Spleen (tissue), 11 donors: Measurements from ENCODE around the gene SETD7. TPM values are rescaled to one million over a fixed set of nuclear protein-coding genes. Genes with fewer than 3 reads are reported as not detected.

ENCODE experiments used
- DNase-seq: peaks from one replicate; pipeline ENCODE4 v3.0.0-alpha.2; 2020
- H3K27ac ChIP-seq, 8 donors: fragments of 200-600 bp; sonication (generic) in 7 of 8; 1 replicate in 4 of 8; 2 replicates in 4 of 8; pipeline versions ENCODE4 v1.5.0 to v1.8.0; 2016 to 2021; ENCODE audit warnings: inconsistent platforms in 4 of 8, mild to moderate bottlenecking in 4 of 8, moderate library complexity in 1 of 8
- H3K27me3 ChIP-seq, 7 donors: fragments of 200-600 bp; sonication (generic) in 6 of 7; replicated peaks in 1 of 7; 1 replicate in 4 of 7; 2 replicates in 3 of 7; pipeline versions ENCODE4 v1.5.0 to v1.8.0; 2016 to 2021; ENCODE audit warnings: inconsistent platforms in 3 of 7, mild to moderate bottlenecking in 1 of 7
- H3K36me3 ChIP-seq, 6 donors: fragments of 200-600 bp; sonication (generic) in 5 of 6; 1 replicate in 4 of 6; 2 replicates in 2 of 6; pipeline versions ENCODE4 v1.5.0 to v1.8.0; 2016 to 2021; ENCODE audit warnings: inconsistent platforms in 2 of 6
- H3K4me1 ChIP-seq, 6 donors: fragments of 200-600 bp; sonication (generic) in 5 of 6; 1 replicate in 3 of 6; 2 replicates in 3 of 6; pipeline versions ENCODE4 v1.5.0 to v1.8.0; 2016 to 2021; ENCODE audit warnings: inconsistent platforms in 3 of 6
- H3K4me3 ChIP-seq, 8 donors: fragments of 200-600 bp; sonication (generic) in 7 of 8; 1 replicate in 4 of 8; 2 replicates in 4 of 8; pipeline versions ENCODE4 v1.5.0 to v1.8.0; 2016 to 2021; ENCODE audit warnings: inconsistent platforms in 4 of 8, mild to moderate bottlenecking in 4 of 8, moderate library complexity in 2 of 8
- H3K9me3 ChIP-seq, 8 donors: fragments of 200-600 bp; sonication (generic) in 7 of 8; 1 replicate in 4 of 8; 2 replicates in 4 of 8; pipeline versions ENCODE4 v1.5.0 to v1.8.0; 2016 to 2021; ENCODE audit warnings: inconsistent platforms in 4 of 8
- POLR2A ChIP-seq, 3 donors: fragments of 450-650 bp; IDR thresholded peaks; one replicate each; pipeline ENCODE4 v1.5.1; 2017; ENCODE audit warnings: antibody characterized with exemption in 3 of 3, mild to moderate bottlenecking in 1 of 3
- POLR2AphosphoS5 ChIP-seq, 3 donors: sonication (generic); formaldehyde crosslinking; IDR thresholded peaks; one replicate each; pipeline ENCODE4 v1.5.1; 2017; ENCODE audit warnings: antibody characterized with exemption in 3 of 3
- WGBS, 5 donors: extraction: QIAGEN DNeasy Blood & Tissue Kit in 3 of 5; methylation state at CpG; one replicate each; pipeline versions ENCODE4 v1.1.5 to v1.1.7; 2013 to 2018; 5-methylcytosine and 5-hydroxymethylcytosine counted together
- intact Hi-C: fragments of 100-400 bp; cut with DNase I; formaldehyde crosslinking; loops from one replicate; pipeline ENCODE4 v1.15.0; 2023; ENCODE audit warnings: low total_unique reads
- polyA plus RNA-seq, 3 donors: library from polyadenylated mRNA; stranded (reverse); fragments of 200-250 nt; gene quantifications; one replicate each; pipeline ENCODE4 v1.2.1, GENCODE V29; 2013
- total RNA-seq, 7 donors: library from RNA; depleted of rRNA in 3 of 7; stranded (reverse); fragments of >200 nt in 3 of 7; fragmentation: NEBNext Ultra II Directional in 4 of 7; extraction: Animal tissue kit (Norgen Biotek cat#: 25700) in 4 of 7; gene quantifications; one replicate each; pipeline versions ENCODE4 v1.1.0 to v1.2.1, GENCODE V29; 2016 to 2021
- TF ChIP-seq, protein P1 (sequence below), 11 experiments: fragments of 200-600 bp in 7 of 11; fragments of 450-650 bp in 4 of 11; sonication (generic) in 4 of 11; IDR thresholded peaks in 8 of 11; conservative IDR thresholded peaks in 3 of 11; 1 replicate in 7 of 11; 2 replicates in 4 of 11; pipeline versions ENCODE4 v1.4.0 to v1.8.0; 2016 to 2021; ENCODE audit warnings: antibody characterized with exemption in 11 of 11, inconsistent platforms in 4 of 11, mild to moderate bottlenecking in 1 of 11
- donor health status: healthy with polysubstance abuse.
- donor health status: DM: no; HTN: no; CAD: no; lungs with moderate emphysema.
- donor health status: DM: no; HTN: no; CAD: no.
- donor health status: Bipolar disorder and iron deficiency.
- donor health status: healthy.
- donor health status: DM: no; HTN: no; CAD: no.
- donor health status: DM: yes; HTN: yes; CAD: no.

SETD7 gene
- total and polyA plus RNA-seq, 10 donors: 5.0 to 45.4 (median 30.8) TPM

DNA sequence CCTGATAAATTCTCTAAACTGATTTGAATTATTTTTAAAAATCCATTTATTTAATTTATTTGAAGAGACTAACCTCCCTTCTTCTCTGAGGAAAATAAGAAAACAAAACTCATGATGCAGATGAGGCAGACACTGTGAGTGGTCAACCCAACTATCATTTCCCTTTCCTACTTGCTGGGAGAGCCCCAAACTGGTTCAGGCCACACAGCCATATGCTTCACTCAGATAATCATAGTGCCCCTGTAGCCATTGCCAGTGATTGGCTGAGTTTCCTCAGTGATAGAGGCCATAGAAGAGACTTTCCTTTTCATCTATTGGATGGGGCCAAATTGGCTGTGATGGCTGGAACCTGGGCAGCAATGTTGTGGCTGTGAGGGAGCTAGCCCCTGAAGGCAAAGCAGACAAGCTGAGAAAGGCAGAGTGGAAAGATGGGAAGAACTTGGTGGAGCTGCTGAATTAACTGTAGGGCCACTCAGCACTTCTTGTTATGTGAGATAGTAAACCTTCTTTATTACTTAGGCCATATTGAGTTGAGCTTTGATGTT is 52.3 kb downstream of the SETD7 start:
- H3K36me3 ChIP-seq: peaks cover 0 to 37% (median 0%) of the 10 kb centered on the region in 6 donors
- DNase-seq: no peak
- H3K4me3 ChIP-seq: no peak overlapping the region
- H3K27me3 ChIP-seq: no peaks in the 10 kb centered on the region
- H3K27ac ChIP-seq: no peak overlapping the region
- TF ChIP-seq POLR2A (IDR thresholded peaks at IDR 0.05) (no peak), POLR2AphosphoS5 (IDR thresholded peaks at IDR 0.05) (no peak)
- TF ChIP-seq, protein P1, sequence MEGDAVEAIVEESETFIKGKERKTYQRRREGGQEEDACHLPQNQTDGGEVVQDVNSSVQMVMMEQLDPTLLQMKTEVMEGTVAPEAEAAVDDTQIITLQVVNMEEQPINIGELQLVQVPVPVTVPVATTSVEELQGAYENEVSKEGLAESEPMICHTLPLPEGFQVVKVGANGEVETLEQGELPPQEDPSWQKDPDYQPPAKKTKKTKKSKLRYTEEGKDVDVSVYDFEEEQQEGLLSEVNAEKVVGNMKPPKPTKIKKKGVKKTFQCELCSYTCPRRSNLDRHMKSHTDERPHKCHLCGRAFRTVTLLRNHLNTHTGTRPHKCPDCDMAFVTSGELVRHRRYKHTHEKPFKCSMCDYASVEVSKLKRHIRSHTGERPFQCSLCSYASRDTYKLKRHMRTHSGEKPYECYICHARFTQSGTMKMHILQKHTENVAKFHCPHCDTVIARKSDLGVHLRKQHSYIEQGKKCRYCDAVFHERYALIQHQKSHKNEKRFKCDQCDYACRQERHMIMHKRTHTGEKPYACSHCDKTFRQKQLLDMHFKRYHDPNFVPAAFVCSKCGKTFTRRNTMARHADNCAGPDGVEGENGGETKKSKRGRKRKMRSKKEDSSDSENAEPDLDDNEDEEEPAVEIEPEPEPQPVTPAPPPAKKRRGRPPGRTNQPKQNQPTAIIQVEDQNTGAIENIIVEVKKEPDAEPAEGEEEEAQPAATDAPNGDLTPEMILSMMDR (IDR thresholded peaks at IDR 0.05 in 8 of 11, conservative IDR thresholded peaks at IDR 0.05 in 3 of 11): no peak
- intact Hi-C loops: no loop called here
- H3K9me3 ChIP-seq: no peaks in the 10 kb centered on the region
- H3K4me1 ChIP-seq: peaks cover 0 to 4% (median 0%) of the 10 kb centered on the region in 6 donors

DNA sequence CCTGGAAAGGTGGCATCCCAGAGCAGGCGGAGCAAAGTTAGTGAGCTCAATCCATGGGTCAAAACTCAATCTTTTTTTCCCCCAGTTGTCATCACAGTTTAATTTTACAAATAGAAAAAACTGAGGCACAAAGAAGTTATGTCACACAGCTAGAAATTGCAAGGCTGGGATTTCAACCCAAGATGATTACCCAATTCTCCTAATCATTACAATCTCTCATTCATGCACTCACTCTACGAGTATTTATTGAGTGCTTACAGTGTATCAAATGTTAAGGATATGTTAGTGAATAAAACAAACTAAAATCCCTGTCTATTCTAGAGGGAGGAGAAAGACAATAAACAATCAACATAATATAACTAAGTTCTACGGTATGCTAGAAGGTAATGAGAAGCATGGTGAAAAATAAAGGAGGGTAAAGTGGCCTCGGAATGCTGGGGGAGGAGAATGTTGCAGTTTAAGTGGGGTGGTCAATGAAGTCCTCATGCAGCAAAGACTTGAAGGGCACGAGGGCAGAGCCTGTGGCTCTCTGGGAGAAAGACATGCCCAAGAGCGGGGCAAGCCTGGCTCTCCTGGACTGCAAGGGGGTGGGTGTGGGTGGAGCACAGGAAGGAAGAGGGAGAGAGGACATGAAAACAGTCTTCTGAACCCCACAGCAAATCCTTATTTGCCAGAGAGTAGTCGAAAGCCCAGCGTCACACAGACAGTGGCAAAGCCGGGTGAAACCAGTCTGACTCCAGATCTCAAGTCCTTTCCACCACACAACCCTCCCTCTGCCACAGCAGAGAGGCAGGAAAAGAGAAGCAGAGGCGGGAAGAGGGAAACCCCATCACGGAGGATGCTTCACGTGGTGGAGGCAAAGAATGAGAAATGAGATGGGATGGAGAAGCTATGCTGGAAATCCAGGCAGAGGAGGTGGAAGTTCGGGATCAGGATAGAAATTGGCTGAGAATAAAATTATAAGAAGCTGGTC is 53.8 kb downstream of the SETD7 start:
- Histone ChIP-seq H3K4me3 (no peak overlapping the region), H3K27ac (no peak overlapping the region), H3K9me3 (no peaks in the 10 kb centered on the region), H3K27me3 (no peaks in the 10 kb centered on the region), H3K36me3 (peaks cover 0 to 29% (median 0%) of the 10 kb centered on the region in 6 donors), H3K4me1 (peaks cover 0 to 4% (median 0%) of the 10 kb centered on the region in 6 donors)
- WGBS, 5 donors: 65 to 79% (median 67%) methylated on average over 13 of the region's 13 CpGs
- no peak for TF ChIP-seq POLR2AphosphoS5 (IDR thresholded peaks at IDR 0.05)
- TF ChIP-seq, protein P1 (IDR thresholded peaks at IDR 0.05 in 8 of 11, conservative IDR thresholded peaks at IDR 0.05 in 3 of 11): no peak
- no peak for TF ChIP-seq POLR2A (IDR thresholded peaks at IDR 0.05)
- DNase-seq: no peak
- intact Hi-C loops: no loop called here

DNA sequence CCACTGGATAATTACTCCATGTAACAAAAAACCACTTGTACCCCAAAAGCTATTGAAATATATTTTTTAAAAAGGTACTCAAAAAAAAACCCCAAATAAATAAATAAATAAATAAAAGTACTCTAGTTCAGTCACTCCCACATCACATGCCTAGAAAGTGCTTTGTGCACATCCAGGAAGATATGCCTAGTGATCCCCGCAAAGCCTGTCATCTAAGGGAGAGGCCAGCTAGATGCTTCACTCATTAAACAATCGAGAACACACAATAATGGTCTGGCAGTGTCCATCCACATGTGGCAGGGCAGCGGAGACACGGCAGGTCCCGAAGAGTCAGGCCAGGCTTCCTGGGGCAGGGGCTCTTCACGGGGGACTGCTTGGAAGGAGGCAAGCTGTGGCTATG is 54.5 kb downstream of the SETD7 start:
- Histone ChIP-seq H3K27ac (no peak overlapping the region), H3K4me3 (no peak overlapping the region), H3K27me3 (no peaks in the 10 kb centered on the region), H3K4me1 (peaks cover 0 to 4% (median 0%) of the 10 kb centered on the region in 6 donors), H3K36me3 (peaks cover 0 to 22% (median 0%) of the 10 kb centered on the region in 6 donors), H3K9me3 (no peaks in the 10 kb centered on the region)
- no peak for DNase-seq
- TF ChIP-seq, protein P1 (IDR thresholded peaks at IDR 0.05 in 8 of 11, conservative IDR thresholded peaks at IDR 0.05 in 3 of 11): no peak
- TF ChIP-seq POLR2A (IDR thresholded peaks at IDR 0.05) (no peak), POLR2AphosphoS5 (IDR thresholded peaks at IDR 0.05) (no peak)
- WGBS, 5 donors: 85 to 94% (median 91%) methylated on average over 6 of the region's 6 CpGs
- intact Hi-C loops: no loop called here

DNA sequence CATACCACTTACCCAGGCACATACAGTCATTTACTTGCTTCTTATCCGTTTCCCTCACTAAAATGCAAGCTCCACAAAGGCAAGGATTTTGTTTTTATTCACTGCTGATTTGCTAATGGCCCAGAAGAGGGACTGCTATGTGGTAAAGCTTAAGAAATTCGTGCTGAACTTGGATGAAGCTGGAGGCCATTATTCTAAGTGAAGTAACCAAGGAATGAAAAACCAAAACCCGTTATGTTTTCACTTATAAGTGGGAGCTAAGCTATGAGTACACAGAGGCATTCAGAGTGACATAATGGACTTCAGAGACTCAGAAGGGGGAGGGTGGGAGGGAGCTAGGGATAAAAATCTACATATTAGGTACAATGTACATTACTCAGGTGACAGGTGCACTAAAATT is 54.9 kb downstream of the SETD7 start:
- no peaks in the 10 kb centered on the region for H3K9me3 ChIP-seq
- peaks cover 0 to 4% (median 0%) of the 10 kb centered on the region in 6 donors for H3K4me1 ChIP-seq
- intact Hi-C loops: no loop called here
- H3K36me3 ChIP-seq: peaks cover 0 to 18% (median 0%) of the 10 kb centered on the region in 6 donors
- DNase-seq: no peak
- H3K27me3 ChIP-seq: no peaks in the 10 kb centered on the region
- no peak overlapping the region for H3K27ac ChIP-seq
- H3K4me3 ChIP-seq: no peak overlapping the region
- TF ChIP-seq POLR2A (IDR thresholded peaks at IDR 0.05) (no peak), POLR2AphosphoS5 (IDR thresholded peaks at IDR 0.05) (no peak)
- TF ChIP-seq, protein P1 (IDR thresholded peaks at IDR 0.05 in 8 of 11, conservative IDR thresholded peaks at IDR 0.05 in 3 of 11): no peak
- WGBS, 5 donors: 57 to 88% (median 73%) methylated on average over 3 of the region's 3 CpGs
